Effector memory CD8-positive, alpha-beta T cell (primary cell): ENCODE results near the gene NCS1.
"Not testable (repeated sequence)": the region's sequence is repeated elsewhere in the genome, so short reads cannot be mapped to it uniquely, and the experiment has no call there.

Experiments
- ATAC-seq: fragments of 150-1000 bp; cut with Tn5 transposase; replicated peaks from 2 replicates; pipeline ENCODE4 v1.10.0; 2021; ENCODE audit warnings: mild to moderate bottlenecking, moderate library complexity
- DNase-seq, 3 experiments: peaks; one replicate each; pipeline ENCODE4 v3.0.0; 2021
- H3K27ac Mint-ChIP-seq, 2 donors: one replicate each; pipeline ENCODE4 v1.8.0; 2022; ENCODE audit warnings: mild to moderate bottlenecking in 2 of 2, mixed read lengths in 2 of 2, moderate library complexity in 2 of 2
- H3K27me3 Mint-ChIP-seq, 2 donors: one replicate each; pipeline ENCODE4 v1.8.0; 2022; ENCODE audit warnings: mixed read lengths in 2 of 2
- H3K36me3 Mint-ChIP-seq: one replicate; pipeline ENCODE4 v1.8.0; 2022; ENCODE audit warnings: mild to moderate bottlenecking, moderate library complexity, mixed read lengths; ENCODE audit not compliant: insufficient read depth
- H3K4me1 Mint-ChIP-seq, 2 donors: one replicate each; pipeline ENCODE4 v1.8.0; 2022; ENCODE audit warnings: low read depth in 2 of 2, mixed read lengths in 2 of 2
- H3K4me3 Mint-ChIP-seq, 2 donors: one replicate each; pipeline ENCODE4 v1.8.0; 2022; ENCODE audit warnings: mild to moderate bottlenecking in 2 of 2, mixed read lengths in 2 of 2, moderate library complexity in 2 of 2
- H3K9me3 Mint-ChIP-seq, 2 donors: one replicate each; pipeline ENCODE4 v1.8.0; 2022; ENCODE audit warnings: mixed read lengths in 2 of 2

Gene NCS1

DNA sequence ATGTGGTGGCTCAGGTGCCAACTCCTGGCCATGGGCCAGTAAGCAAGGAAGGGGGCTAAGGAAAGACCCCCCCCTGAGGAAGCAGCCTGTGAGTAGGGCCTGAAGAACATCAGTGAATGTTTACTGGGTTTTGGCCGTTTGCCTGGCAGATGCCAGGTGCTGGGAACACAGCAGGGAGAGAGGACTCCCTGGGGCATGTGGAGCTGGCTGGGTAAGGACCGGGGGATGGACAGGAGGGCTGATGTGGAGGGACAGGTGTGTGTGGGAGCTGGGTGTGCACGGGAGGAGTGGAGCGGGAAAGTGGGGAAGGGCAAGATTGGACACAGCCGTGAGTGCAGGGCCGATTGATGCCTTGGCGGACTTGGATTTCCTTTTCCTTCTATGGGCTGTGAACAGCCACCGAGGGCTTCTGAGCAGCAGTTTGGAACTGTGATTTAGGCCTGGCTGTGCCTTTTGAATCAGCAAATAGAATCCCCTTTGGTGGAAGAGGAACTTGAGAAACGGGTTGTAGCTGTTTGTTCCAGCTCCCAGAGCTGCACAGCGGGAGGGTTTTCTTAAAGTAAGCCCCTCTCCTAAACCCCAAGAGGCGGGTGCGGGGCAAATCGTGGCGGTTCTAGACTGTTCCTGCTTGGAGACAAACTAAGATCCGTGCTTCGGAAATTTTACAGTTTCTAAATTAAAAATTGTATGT lies 96.5 kb downstream of the NCS1 start:
- Mint-ChIP-seq H3K36me3 (no peaks in the 10 kb centered on the region), H3K4me3 (no peak overlapping the region), H3K27me3 (peaks cover 56 to 91% of the 10 kb centered on the region in 2 donors), H3K27ac (no peak overlapping the region), H3K9me3 (no peaks in the 10 kb centered on the region), H3K4me1 (peaks cover 0 to 6% of the 10 kb centered on the region in 2 donors)
- DNase-seq (no peak), ATAC-seq (no peak)

DNA sequence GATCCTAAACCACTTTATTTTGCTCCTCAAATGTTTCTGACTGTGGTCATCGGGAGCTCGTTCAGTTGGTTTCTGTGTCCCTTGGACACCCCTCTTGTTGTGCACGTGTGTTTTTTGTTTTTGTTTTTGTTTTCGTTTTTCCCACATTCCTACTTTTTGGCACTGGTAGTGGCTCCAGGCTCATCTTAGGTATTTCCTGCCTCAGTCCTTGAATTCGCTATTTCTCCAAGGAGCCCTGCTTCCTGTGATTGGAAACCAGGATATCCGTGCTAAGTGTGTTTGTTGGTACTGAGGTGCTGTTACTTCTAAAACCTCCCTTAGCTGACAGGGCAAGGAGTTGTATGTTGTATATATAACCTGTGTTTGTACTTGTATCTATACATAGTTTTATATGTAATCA lies 99.3 kb downstream of the NCS1 start:
- no peak overlapping the region for H3K27ac Mint-ChIP-seq
- ATAC-seq = no peak
- H3K27me3 Mint-ChIP-seq = peaks cover 50 to 82% of the 10 kb centered on the region in 2 donors
- H3K4me3 Mint-ChIP-seq = no peak overlapping the region
- DNase-seq = no peak
- H3K9me3 Mint-ChIP-seq = no peaks in the 10 kb centered on the region
- peaks cover 0 to 4% of the 10 kb centered on the region in 2 donors for H3K4me1 Mint-ChIP-seq
- H3K36me3 Mint-ChIP-seq = no peaks in the 10 kb centered on the region

DNA sequence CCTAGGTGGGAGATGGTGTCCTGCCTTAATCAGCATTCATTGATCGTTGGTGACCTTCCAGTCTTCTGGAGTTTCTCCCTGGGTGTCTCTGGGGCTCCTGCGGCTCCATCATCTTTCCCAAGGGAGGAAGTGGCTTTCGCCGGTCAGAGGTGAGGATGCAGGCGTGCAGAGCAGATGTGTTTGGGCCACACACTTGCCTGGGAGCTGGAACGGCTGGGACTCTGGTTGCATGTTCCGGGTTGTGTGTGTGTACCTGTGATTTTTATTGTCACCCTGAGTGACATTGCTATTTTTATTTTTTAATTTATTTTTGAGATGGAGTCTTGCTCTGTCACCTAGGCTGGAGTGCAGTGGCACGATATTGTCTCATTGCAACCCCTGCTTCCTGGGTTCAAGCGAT lies 103.0 kb downstream of the NCS1 start:
- DNase-seq = no peak
- peaks cover 38 to 69% of the 10 kb centered on the region in 2 donors for H3K27me3 Mint-ChIP-seq

DNA sequence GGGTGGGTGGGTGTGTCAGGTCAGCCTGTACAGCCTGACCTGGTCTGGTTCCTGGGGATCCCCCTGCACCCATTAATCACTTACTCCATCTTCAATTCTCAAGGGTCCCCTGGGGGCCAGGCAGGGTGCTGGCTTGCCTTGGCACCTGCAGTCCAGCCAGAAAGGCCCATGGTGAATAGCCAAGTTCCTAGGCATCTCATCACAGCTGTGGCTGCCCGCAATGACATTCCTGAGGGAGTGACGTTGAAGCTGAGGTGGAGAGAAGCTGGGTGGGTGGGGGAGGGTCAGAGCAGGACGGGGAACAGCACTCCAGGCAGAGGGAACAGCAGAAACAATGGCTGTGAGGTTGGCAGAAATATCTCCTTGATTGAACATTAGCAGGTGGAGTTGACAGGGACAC lies 103.9 kb downstream of the NCS1 start:
- H3K9me3 Mint-ChIP-seq = no peaks in the 10 kb centered on the region
- ATAC-seq (no peak), DNase-seq (no peak)
- H3K4me3 Mint-ChIP-seq = no peak overlapping the region
- no peaks in the 10 kb centered on the region for H3K4me1 Mint-ChIP-seq
- H3K36me3 Mint-ChIP-seq = no peaks in the 10 kb centered on the region
- H3K27ac Mint-ChIP-seq = no peak overlapping the region
- H3K27me3 Mint-ChIP-seq = peaks cover 42 to 64% of the 10 kb centered on the region in 2 donors

More for the DNA sequence above, 103.0 kb downstream of the NCS1 start:
- Mint-ChIP-seq H3K4me3 (no peak overlapping the region), H3K9me3 (no peaks in the 10 kb centered on the region), H3K4me1 (no peaks in the 10 kb centered on the region), H3K27ac (no peak overlapping the region), H3K36me3 (no peaks in the 10 kb centered on the region)
- ATAC-seq = no peak

DNA sequence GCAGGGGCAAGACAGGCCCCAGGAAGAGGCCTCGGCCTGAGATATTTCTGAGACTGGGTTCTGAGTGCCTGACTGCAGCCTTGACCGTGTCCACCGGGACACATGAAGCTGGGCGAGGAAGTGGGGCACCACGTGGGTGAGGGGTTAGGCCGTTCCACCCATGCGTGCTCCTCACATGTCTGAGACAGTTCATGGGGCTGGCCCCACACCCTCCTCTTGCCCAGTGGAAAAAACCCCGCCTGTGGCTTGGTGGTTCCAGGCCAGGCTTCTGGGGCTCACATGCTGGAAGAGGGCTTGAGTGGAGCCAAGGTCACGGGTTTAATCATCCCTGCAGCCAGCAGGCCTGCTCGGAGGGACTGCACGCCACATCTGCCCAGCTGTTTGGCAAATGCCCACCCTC lies 104.8 kb downstream of the NCS1 start:
- no peak for ATAC-seq
- Mint-ChIP-seq H3K4me1 (no peaks in the 10 kb centered on the region), H3K4me3 (no peak overlapping the region), H3K36me3 (no peaks in the 10 kb centered on the region), H3K27ac (no peak overlapping the region), H3K27me3 (peaks cover 37 to 64% of the 10 kb centered on the region in 2 donors), H3K9me3 (no peaks in the 10 kb centered on the region)
- DNase-seq = no peak

DNA sequence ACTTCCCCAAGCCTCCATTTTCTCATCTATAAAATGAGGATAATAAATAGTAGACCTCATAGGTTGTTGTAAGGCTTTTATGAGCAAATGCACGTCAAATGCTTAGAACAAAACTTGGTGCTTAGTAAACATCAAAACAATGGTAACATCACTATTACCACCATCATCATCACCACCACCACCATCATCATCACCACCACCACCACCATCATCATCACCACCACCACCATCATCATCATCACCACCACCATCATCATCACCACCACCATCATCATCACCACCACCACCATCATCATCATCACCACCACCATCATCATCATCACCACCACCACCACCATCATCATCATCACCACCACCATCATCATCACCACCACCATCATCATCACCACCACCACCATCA lies 105.3 kb downstream of the NCS1 start:
- ATAC-seq, H3K4me1 Mint-ChIP-seq, H3K4me3 Mint-ChIP-seq, H3K36me3 Mint-ChIP-seq, H3K27ac Mint-ChIP-seq, DNase-seq, H3K9me3 Mint-ChIP-seq: not testable (repeated sequence)
- peaks cover 33 to 64% of the 10 kb centered on the region in 2 donors for H3K27me3 Mint-ChIP-seq

DNA sequence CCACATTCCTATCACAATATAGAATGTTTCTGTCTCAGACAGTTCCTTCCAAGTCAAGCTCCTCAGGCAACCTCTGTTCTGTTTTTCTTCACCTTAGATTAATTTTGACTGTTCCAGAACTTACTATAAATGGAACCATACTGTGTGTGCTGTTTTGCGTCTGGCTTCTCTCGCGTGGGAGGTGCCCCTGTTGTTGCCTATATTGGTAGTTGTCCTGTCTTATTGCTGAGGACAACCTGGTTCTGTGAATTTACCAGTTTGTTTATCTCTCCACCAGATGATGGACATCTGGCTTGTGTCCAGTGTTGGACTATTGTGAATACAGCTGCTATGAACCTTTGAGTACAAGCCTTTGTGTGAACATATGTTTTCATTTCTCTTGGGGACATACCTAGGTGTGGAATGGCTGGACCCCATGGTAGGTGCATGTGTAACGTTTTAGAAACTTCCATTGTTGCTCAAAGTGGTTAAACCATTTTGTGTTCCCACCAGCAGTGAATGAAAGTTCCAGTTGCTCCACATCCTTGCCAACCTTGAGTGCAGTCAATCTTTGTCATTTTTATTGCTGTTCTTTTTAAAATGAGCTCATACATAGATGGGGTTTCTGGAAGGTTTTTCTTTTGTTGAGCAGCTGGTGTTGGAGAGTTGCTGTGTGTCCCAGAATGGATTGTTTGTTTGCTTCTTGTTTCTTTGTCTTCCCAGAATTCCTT lies 111.5 kb downstream of the NCS1 start:
- H3K36me3 Mint-ChIP-seq = no peaks in the 10 kb centered on the region
- no peaks in the 10 kb centered on the region for H3K9me3 Mint-ChIP-seq
- DNase-seq = no peak
- no peak for ATAC-seq
- no peak overlapping the region for H3K27ac Mint-ChIP-seq
- no peaks in the 10 kb centered on the region for H3K4me1 Mint-ChIP-seq
- H3K27me3 Mint-ChIP-seq = peaks cover 57 to 90% of the 10 kb centered on the region in 2 donors
- no peak overlapping the region for H3K4me3 Mint-ChIP-seq

DNA sequence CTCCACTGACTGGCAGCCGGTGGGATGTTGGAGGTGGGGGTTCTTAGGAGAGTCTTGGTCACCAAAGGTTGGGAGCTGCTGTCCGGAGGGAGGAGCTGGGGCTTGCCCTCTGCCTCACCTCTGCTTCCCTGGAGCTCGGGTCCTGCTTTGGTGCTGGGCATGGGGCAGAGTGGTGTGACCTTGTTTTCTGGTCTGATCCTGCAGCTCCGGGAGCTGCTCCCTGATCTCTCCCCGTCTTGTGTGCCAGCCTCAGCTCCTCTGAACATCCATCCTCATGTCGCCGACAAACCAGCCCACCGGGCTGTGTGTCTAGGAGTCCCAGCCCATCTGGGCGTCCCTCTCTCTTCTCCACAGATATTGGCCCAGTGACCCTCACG lies 112.0 kb downstream of the NCS1 start:
- Mint-ChIP-seq H3K9me3 (no peaks in the 10 kb centered on the region), H3K27ac (no peak overlapping the region), H3K36me3 (no peaks in the 10 kb centered on the region), H3K27me3 (peaks cover 57 to 92% of the 10 kb centered on the region in 2 donors), H3K4me3 (no peak overlapping the region), H3K4me1 (no peaks in the 10 kb centered on the region)
- DNase-seq (no peak), ATAC-seq (no peak)

DNA sequence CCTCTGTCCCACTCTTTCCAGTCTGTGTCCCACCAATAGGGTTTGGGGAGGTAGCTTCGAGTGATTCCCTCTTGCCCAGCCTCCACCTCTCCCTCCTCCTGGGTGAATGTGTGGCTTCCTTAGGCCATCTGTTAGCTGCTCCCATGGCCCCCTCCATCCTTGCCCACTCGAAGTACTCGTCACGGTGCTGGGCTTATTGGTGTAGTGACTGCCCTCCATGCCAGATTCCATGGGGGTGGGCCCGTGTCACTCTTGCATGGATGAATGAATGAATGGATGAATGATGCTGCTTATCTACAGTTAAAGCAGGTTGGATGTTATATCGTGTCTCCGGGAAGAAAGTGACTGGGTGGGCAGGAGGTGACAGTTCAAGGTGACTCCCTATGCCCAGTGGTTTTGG lies 112.5 kb downstream of the NCS1 start:
- DNase-seq (no peak), ATAC-seq (no peak)
- Mint-ChIP-seq H3K4me3 (no peak overlapping the region), H3K27ac (no peak overlapping the region), H3K27me3 (peaks cover 53 to 92% of the 10 kb centered on the region in 2 donors), H3K9me3 (no peaks in the 10 kb centered on the region), H3K36me3 (no peaks in the 10 kb centered on the region), H3K4me1 (no peaks in the 10 kb centered on the region)

DNA sequence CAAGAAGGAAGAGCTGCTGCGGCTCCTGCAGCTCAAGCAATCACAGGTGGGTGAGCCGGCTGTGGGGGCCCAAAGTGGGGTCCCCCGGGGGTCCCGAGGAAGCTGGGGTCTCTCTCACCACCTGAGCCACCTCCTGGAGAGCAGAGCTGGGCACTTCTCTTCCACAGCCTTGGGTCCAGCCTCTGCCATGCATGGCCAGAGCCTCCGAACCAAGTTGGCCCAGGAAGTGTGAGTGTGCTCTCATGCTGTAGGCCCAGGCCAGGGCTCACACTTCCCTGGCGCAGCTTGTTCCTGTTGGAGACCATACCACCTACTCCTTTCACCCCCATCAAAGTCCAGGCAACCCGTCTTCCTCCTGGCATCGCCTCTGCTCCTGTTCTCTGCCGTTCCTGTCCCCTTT lies 113.1 kb downstream of the NCS1 start:
- Mint-ChIP-seq H3K4me3 (no peak overlapping the region), H3K4me1 (no peaks in the 10 kb centered on the region), H3K27me3 (peaks cover 57 to 93% of the 10 kb centered on the region in 2 donors), H3K27ac (no peak overlapping the region), H3K36me3 (no peaks in the 10 kb centered on the region), H3K9me3 (no peaks in the 10 kb centered on the region)
- DNase-seq = no peak
- ATAC-seq = no peak

DNA sequence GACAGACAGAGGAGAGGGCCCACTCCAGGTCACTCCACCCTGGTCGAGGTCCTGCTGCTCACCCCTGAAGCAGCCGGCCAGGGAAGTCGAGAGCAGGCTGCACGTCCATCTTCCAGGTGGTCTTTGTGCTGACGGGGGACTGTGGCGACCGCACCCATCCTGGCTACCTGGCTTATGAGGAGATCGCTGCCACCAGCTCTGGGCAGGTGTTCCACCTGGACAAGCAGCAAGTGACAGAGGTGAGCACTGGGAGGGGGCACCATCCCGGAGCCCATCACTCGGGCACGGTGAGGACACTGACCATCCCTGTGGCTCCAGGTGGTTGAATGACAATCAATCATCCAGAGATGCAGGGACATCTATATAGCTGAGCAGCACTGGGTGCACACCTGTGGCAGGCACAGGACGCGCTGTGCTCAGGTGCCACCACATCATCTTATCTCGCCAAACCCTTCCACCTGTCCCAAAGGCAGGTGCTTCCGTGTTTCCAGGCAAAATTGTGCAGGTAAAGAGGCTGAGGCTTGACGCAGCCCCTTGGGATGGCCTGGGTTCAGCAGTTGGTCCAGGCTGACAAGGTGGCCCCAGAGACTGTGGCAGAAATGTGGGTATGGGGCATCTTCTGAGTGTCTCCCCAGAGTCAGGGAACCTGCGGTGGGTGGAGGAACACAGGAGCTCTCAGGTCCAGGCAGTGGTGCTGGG lies 114.0 kb downstream of the NCS1 start:
- no peaks in the 10 kb centered on the region for H3K4me1 Mint-ChIP-seq
- H3K27me3 Mint-ChIP-seq = peaks cover 59 to 93% of the 10 kb centered on the region in 2 donors

More for the DNA sequence above, 114.0 kb downstream of the NCS1 start:
- no peaks in the 10 kb centered on the region for H3K36me3 Mint-ChIP-seq
- ATAC-seq (no peak), DNase-seq (no peak)
- no peak overlapping the region for H3K27ac Mint-ChIP-seq
- no peak overlapping the region for H3K4me3 Mint-ChIP-seq
- H3K9me3 Mint-ChIP-seq = no peaks in the 10 kb centered on the region
